SK-N-SH (cell line): ENCODE results near the gene APBB1IP.

Experiments
- CTCF ChIP-seq: fragments of 200-600 bp; sonication (generic); IDR thresholded peaks from 2 replicates; pipeline ENCODE4 v1.6.1; 2017; ENCODE audit warnings: antibody characterized with exemption, mild to moderate bottlenecking, moderate library complexity
- EP300 ChIP-seq, 2 experiments: IDR thresholded peaks; 2 replicates each; pipeline versions ENCODE4 v1.4.0 to v1.6.1; 2012; ENCODE audit warnings: borderline replicate concordance in 1 of 2, low read depth in 1 of 2, low read length in 1 of 2
- EZH2phosphoT487 ChIP-seq: fragments of 200-600 bp; sonication (generic); IDR thresholded peaks from 2 replicates; pipeline ENCODE4 v1.6.1; 2017; ENCODE audit warnings: low read depth, mixed run types, mild to moderate bottlenecking, antibody characterized with exemption, moderate library complexity, borderline replicate concordance
- FOSL2 ChIP-seq: IDR thresholded peaks from 2 replicates; pipeline ENCODE4 v1.4.0; 2012; ENCODE audit warnings: low read depth, mild to moderate bottlenecking, moderate library complexity, borderline replicate concordance
- GATA2 ChIP-seq: sonication (generic); formaldehyde crosslinking; IDR thresholded peaks from 2 replicates; pipeline ENCODE4 v1.5.0; 2020; ENCODE audit warnings: mild to moderate bottlenecking, missing genetic modification reagents
- MAX ChIP-seq: IDR thresholded peaks from 2 replicates; pipeline ENCODE4 v1.4.0; 2012; ENCODE audit warnings: low read depth
- MXI1 ChIP-seq: IDR thresholded peaks from 2 replicates; pipeline ENCODE4 v1.6.1; 2012; ENCODE audit warnings: mild to moderate bottlenecking, low read depth, low read length, improper control_type of control experiment
- POLR2AphosphoS5 ChIP-seq: IDR thresholded peaks from 2 replicates; pipeline ENCODE4 v1.6.1; 2012; ENCODE audit warnings: low read depth, low read length
- RAD21 ChIP-seq: IDR thresholded peaks from 2 replicates; pipeline ENCODE4 v1.6.1; 2012; ENCODE audit warnings: mild to moderate bottlenecking, low read length
- RFX5 ChIP-seq: IDR thresholded peaks from 2 replicates; pipeline ENCODE4 v1.6.1; 2012; ENCODE audit warnings: mild to moderate bottlenecking, improper control_type of control experiment, low read length
- SMC3 ChIP-seq: IDR thresholded peaks from 2 replicates; pipeline ENCODE4 v1.6.1; 2012; ENCODE audit warnings: low read depth, low read length, improper control_type of control experiment
- TEAD4 ChIP-seq: IDR thresholded peaks from 2 replicates; pipeline ENCODE4 v1.4.0; 2012; ENCODE audit warnings: mild to moderate bottlenecking, borderline replicate concordance; ENCODE audit not compliant: insufficient read depth
- USF2 ChIP-seq: fragments of 150-350 bp; IDR thresholded peaks from 2 replicates; pipeline ENCODE4 v1.6.1; 2017; ENCODE audit warnings: antibody characterized with exemption, low read length, low read depth, borderline replicate concordance

GRCh38 chr10:26540601-26541000, 102.5 kb downstream of the APBB1IP start:
- no peak for TF ChIP-seq POLR2AphosphoS5
- TF ChIP-seq CTCF, result no peak
- no peak for TF ChIP-seq USF2
- TF ChIP-seq GATA2 (CRISPR knock-in tag), result no peak
- no peak for TF ChIP-seq SMC3
- no peak for TF ChIP-seq MXI1
- no peak for TF ChIP-seq RFX5
- TF ChIP-seq EZH2phosphoT487, result no peak
- no peak for TF ChIP-seq MAX
- TF ChIP-seq TEAD4, result no peak
- no peak for TF ChIP-seq EP300 (IDR thresholded peaks at IDR 0.05; ENCODE audit: borderline replicate concordance in 1 of 2, low read depth in 1 of 2, low read length in 1 of 2)
- TF ChIP-seq RAD21, result no peak
- no peak for TF ChIP-seq FOSL2
